ENCODE results near the gene INO80C.
A peak's percentile ranks its signal among the peaks of the same experiment; 100 is the strongest.

Gene INO80C

DNA sequence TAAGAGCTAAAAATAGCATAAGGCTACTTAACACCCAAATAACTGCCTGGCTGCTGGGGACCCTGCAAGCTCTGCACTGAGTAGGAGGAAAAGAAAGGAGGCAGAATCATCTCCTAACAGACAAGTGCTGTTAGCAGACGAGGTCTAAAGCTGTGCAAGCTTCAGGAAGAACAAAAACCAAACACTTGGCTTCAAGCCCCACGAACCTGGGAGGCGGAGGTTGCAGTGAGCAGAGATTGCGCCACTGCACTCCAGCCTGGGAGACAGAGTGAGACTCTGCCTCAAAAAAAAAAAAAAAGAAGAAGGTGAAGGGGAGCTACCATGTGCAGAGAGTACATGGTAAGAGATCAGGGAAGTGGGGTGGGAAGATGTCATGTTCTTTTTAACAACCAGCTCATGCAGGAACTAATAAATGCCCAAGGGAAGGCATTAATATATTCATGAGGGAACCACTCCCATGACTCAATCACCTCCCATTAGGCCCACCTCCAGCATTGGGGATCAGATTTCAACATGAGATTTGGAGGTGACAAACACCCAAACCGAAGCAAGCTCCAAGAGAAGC is 28.8 kb upstream of the INO80C start:
- TF ChIP-seq, protein P1, sequence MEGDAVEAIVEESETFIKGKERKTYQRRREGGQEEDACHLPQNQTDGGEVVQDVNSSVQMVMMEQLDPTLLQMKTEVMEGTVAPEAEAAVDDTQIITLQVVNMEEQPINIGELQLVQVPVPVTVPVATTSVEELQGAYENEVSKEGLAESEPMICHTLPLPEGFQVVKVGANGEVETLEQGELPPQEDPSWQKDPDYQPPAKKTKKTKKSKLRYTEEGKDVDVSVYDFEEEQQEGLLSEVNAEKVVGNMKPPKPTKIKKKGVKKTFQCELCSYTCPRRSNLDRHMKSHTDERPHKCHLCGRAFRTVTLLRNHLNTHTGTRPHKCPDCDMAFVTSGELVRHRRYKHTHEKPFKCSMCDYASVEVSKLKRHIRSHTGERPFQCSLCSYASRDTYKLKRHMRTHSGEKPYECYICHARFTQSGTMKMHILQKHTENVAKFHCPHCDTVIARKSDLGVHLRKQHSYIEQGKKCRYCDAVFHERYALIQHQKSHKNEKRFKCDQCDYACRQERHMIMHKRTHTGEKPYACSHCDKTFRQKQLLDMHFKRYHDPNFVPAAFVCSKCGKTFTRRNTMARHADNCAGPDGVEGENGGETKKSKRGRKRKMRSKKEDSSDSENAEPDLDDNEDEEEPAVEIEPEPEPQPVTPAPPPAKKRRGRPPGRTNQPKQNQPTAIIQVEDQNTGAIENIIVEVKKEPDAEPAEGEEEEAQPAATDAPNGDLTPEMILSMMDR (IDR thresholded peaks at IDR 0.05; ENCODE audit: control insufficient read depth, extremely low read depth, insufficient read depth), result no peak
- peak; percentile 22 for DNase-seq (ENCODE audit: low read depth)
- H3K4me3 ChIP-seq (ENCODE audit: low read depth, low read length), result no peak overlapping the region

DNA sequence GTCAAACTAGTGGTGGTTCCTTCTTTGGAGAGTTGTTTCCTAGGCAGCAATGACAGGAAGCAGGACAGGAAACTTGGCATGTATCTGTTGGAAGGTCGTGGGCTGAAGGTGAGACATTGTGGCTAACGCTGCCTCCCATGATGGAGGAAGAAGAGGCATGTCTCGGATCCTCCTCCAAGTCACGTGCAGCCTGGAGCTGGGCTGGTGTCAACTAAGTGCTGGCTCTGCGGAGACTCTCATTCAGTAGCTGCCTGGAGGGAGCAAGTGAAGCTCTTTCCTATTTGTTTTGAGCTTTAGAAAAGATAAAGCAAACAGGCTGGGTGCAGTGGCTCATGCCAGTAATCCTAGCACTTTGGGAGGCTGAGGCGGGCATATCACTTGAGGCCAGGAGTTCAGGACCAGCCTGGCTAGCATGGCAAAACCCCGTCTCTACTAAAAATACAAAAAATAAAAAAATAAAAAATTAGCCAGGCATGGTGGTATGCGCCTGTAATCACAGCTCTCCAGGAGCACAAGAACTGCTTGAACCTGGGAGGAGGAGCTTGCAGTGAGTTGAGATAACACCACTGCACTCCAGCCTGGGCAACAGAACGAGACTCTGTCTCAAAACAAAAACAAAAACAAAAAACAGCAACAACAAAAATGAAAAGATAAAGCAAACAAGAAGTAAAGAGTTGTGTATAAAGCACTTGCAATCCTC is 28.2 kb upstream of the INO80C start:
- no peak overlapping the region for H3K4me3 ChIP-seq (ENCODE audit: low read depth, low read length)
- TF ChIP-seq, protein P1 (IDR thresholded peaks at IDR 0.05; ENCODE audit: control insufficient read depth, extremely low read depth, insufficient read depth), result no peak
- DNase-seq (ENCODE audit: low read depth), result peak; percentile 10

DNA sequence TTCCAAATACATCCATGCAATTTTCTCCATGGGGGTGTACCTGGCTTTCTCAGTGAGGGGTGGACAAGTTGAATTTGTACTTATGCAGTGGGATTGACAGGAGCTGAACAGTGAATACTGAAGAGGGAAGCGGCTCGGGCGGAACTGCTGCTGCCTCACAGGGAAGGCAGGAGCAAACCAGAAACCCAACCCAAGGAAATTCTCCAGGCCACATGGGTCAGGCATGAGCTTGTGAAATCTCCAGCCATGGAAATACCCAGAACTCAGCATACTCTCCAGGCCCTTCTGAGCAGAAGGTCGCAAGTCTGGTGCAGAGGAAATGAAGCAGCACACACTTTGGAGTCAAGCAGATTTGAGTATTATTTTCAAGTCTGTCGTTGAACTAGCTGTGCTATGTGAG is 26.5 kb upstream of the INO80C start:
- H3K4me3 ChIP-seq (ENCODE audit: low read depth, low read length), result no peak overlapping the region
- TF ChIP-seq, protein P1 (IDR thresholded peaks at IDR 0.05; ENCODE audit: control insufficient read depth, extremely low read depth, insufficient read depth), result no peak
- no peak for DNase-seq (ENCODE audit: low read depth)

DNA sequence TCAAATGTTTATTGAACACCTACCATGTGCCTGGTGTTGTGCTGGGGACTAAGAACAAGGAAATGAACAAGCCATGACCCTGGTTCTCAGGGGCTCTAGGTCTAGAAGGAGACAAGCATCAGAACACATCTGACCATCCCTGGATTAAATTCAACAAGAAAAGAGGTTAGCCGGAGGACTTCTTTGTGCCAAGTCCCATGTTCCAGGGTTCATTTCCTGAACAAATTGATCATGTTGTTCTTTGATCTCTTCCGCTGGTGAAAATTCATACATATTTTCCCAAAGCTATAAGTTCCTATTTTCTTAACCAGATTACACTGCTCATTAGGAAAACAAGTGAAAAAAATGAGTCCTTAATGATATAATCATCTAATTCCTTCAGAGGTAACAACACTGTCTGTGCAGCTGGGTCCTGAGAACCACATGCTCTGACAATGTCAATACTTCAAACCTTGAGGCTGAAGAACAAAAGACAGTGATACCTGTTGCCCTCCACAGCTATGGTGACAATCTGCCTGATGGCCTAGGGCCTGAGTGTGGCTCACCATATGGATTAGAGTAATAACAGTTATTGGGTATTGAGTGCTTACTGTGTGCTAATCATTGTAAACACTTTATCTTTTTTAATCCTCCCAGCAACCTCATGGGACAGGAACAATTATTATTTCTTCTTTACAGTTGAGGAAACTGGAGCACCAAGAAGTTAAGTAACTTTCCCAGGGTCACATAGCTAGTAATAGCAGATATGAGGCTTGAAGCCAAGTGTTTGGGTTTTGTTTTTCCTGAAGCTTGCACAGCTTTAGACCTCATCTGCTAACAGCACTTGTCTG is 24.6 kb upstream of the INO80C start:
- TF ChIP-seq, protein P1 (IDR thresholded peaks at IDR 0.05; ENCODE audit: control insufficient read depth, extremely low read depth, insufficient read depth), result no peak
- H3K4me3 ChIP-seq (ENCODE audit: low read depth, low read length), result no peak overlapping the region
- no peak for DNase-seq (ENCODE audit: low read depth)

DNA sequence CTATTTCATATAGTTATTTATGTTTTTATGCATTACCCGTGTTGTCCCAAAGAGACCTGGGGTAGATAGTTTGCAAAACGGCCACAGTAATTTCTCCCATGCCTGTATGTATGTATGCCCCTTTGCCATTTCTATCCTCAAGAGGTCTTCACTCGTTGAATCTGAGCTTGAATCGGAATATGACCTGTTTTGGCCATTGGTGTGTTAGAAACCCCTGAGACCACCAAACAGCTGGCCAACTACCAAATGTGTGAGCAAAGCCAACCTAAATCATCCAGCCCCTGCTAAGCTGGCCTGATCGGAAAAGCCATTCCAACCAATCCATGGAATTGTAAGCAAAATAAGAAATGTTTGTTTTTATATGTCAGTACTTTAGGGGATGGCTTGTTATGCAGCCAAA is 23.4 kb upstream of the INO80C start:
- no peak overlapping the region for H3K4me3 ChIP-seq (ENCODE audit: low read depth, low read length)
- no peak for DNase-seq (ENCODE audit: low read depth)
- TF ChIP-seq, protein P1 (IDR thresholded peaks at IDR 0.05; ENCODE audit: control insufficient read depth, extremely low read depth, insufficient read depth), result no peak

DNA sequence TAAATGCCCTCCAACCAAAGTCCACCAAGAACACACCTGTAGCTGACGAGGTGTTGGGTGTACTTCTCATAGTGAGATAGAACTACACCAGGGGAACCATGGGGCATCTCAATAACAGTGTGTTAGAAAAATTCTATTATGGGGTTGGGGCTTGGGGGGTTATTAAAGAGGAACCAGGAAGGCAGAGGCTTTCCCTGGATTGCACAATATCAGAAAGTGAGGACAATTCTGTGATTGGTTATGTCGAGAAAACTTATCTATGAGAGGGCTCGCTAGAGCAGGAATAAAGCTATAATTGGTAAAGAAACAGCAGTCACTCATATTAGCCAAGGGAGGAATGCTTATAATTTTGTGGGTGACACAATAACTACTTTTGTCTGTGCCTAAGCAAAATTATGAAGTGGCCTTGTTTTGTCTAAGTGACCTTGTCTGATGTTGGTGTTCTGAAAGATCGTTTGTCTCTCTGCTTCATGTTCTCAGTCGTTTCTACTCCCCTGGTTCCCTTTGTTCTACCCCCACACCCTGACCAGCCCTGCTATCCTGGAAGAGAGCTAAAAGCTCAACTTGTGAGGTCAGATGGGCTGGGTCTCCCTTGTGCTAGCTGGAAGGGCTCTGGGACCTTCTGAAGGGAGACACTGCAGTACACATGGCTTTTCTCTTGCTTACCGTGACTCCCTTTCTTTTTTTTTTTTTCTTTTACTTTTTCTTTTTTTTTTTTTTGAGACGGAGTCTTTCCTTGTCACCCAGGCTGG is 21.6 kb upstream of the INO80C start:
- DNase-seq (ENCODE audit: low read depth), result no peak
- TF ChIP-seq, protein P1 (IDR thresholded peaks at IDR 0.05; ENCODE audit: control insufficient read depth, extremely low read depth, insufficient read depth), result no peak
- H3K4me3 ChIP-seq (ENCODE audit: low read depth, low read length), result no peak overlapping the region
